Skeletal muscle tissue (tissue), 4 donors: ENCODE data around the gene ORC2. TPM values are rescaled to one million over a fixed set of nuclear protein-coding genes. Genes with fewer than 3 reads are reported as not detected.
A peak's percentile ranks its signal among the peaks of the same experiment; 100 is the strongest.
"Not testable (repeated sequence)": the region's sequence is repeated elsewhere in the genome, so short reads cannot be mapped to it uniquely, and the experiment has no call there.

Experiments used
- H3K27ac ChIP-seq: one replicate; pipeline ENCODE4 v1.7.0; 2013; ENCODE audit warnings: mild to moderate bottlenecking, low read depth, low read length, inconsistent platforms
- H3K27me3 ChIP-seq, 3 donors: one replicate each; pipeline ENCODE4 v1.7.0; 2013; ENCODE audit warnings: low read length in 3 of 3; ENCODE audit not compliant: control insufficient read depth in 3 of 3, insufficient read depth in 3 of 3
- H3K36me3 ChIP-seq, 3 donors: one replicate each; pipeline ENCODE4 v1.7.0; 2013; ENCODE audit warnings: low read length in 3 of 3; ENCODE audit not compliant: control insufficient read depth in 3 of 3, insufficient read depth in 3 of 3
- H3K4me1 ChIP-seq, 3 donors: one replicate each; pipeline ENCODE4 v1.7.0; 2013; ENCODE audit warnings: low read length in 3 of 3, mild to moderate bottlenecking in 3 of 3; ENCODE audit not compliant: control insufficient read depth in 3 of 3, insufficient read depth in 3 of 3
- H3K4me3 ChIP-seq, 3 donors: one replicate each; pipeline ENCODE4 v1.7.0; 2013; ENCODE audit warnings: low read length in 3 of 3
- H3K9ac ChIP-seq, 3 donors: one replicate each; pipeline ENCODE4 v1.7.0; 2013; ENCODE audit warnings: low read length in 3 of 3, mild to moderate bottlenecking in 3 of 3, moderate library complexity in 2 of 3, low read depth in 1 of 3
- H3K9me3 ChIP-seq, 3 donors: one replicate each; pipeline ENCODE4 v1.7.0; 2013; ENCODE audit warnings: low read length in 3 of 3; ENCODE audit not compliant: control insufficient read depth in 3 of 3
- total RNA-seq: library from RNA; depleted of rRNA; stranded (reverse); fragments of >200 nt; gene quantifications from one replicate; pipeline ENCODE4 v1.2.3, GENCODE V29; 2014
- donor health status: Osteomylitis.

ORC2 gene
- total RNA-seq, 1 donor from 2014 or later = 17.2 TPM

- not testable (repeated sequence) for H3K4me3 ChIP-seq, H3K4me1 ChIP-seq, H3K9me3 ChIP-seq
These were observed 6.6 kb upstream of the ORC2 start for GRCh38 chr2:200970057-200970456.

DNA sequence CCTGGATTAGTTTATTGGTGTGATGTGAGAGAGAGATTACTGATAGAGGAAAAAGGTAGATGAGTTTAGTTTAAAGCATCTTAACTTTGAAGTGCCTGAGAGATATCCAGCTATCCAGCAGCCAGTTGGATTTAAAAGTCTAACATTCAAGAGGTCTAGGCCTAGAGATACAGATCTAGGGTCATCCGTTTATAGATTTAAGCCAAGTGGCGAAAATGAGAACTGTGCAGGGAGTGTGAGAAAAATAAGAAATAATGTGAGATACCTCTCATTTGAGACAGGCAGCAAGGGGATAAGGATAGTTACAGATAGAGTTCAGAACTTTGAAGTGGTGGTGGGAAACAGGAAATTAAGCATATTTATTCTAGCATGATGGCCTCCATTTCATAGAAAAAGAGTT, 5.3 kb upstream of the ORC2 start:
- peaks cover 0 to 4% (median 3%) of the 10 kb centered on the region in 3 donors for H3K4me1 ChIP-seq
- H3K27ac ChIP-seq = no peak overlapping the region
- no peak overlapping the region for H3K9ac ChIP-seq
- H3K4me3 ChIP-seq = no peak overlapping the region
- no peaks in the 10 kb centered on the region for H3K9me3 ChIP-seq
- no peaks in the 10 kb centered on the region for H3K27me3 ChIP-seq
- no peaks in the 10 kb centered on the region for H3K36me3 ChIP-seq

More at GRCh38 chr2:200970057-200970456, 6.6 kb upstream of the ORC2 start:
- not testable (repeated sequence) for H3K27me3 ChIP-seq, H3K27ac ChIP-seq, H3K36me3 ChIP-seq, H3K9ac ChIP-seq

DNA sequence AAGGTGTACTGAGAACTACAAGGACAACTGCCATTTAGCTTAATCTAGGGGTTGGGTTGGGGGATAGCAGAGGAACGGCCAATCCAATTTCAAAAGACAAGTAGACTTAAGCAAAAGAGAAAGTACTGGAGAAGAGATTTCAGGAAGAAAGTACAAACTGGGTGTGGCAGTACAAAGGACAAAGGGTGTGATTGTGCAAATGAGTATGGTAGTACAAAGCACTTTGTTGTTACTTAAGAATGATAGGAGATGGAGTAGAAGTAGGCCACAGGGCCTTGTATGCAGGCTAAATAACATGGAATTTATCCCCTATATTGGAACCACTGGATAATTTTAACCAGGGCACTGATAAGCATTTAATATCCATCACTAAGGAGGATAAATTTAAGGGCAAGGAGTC, 4.7 kb upstream of the ORC2 start:
- Histone ChIP-seq H3K9me3 (no peaks in the 10 kb centered on the region), H3K27me3 (no peaks in the 10 kb centered on the region), H3K4me1 (peaks cover under 1 to 4% (median 3%) of the 10 kb centered on the region in 3 donors), H3K9ac (no peak overlapping the region), H3K4me3 (no peak overlapping the region), H3K36me3 (no peaks in the 10 kb centered on the region), H3K27ac (no peak overlapping the region)

GRCh38 chr2:200966770-200967169, 3.3 kb upstream of the ORC2 start:
- H3K9me3 ChIP-seq = no peaks in the 10 kb centered on the region
- H3K9ac ChIP-seq = no peak overlapping the region
- H3K27ac ChIP-seq = no peak overlapping the region
- H3K36me3 ChIP-seq = no peaks in the 10 kb centered on the region
- H3K4me1 ChIP-seq = peaks cover 13 to 15% (median 15%) of the 10 kb centered on the region in 3 donors
- no peaks in the 10 kb centered on the region for H3K27me3 ChIP-seq
- H3K4me3 ChIP-seq = no peak overlapping the region

- Histone ChIP-seq H3K36me3 (no peaks in the 10 kb centered on the region), H3K27ac (no peak overlapping the region), H3K4me3 (peak overlapping the region; percentile 96 to 99 (median 98)), H3K27me3 (no peaks in the 10 kb centered on the region), H3K4me1 (peaks cover 15 to 24% (median 18%) of the 10 kb centered on the region in 3 donors), H3K9ac (peak overlapping the region in 1 of 3 donors; percentile 93), H3K9me3 (no peaks in the 10 kb centered on the region)
These were observed 1.0 kb upstream of the ORC2 start for GRCh38 chr2:200964498-200964897.

GRCh38 chr2:200963918-200964252, 425 bp upstream of the ORC2 start:
- H3K9me3 ChIP-seq = not testable (repeated sequence)
- Histone ChIP-seq H3K4me3 (peak overlapping the region; percentile 96 to 99 (median 98)), H3K27ac (peak overlapping the region; percentile 73)

GRCh38 chr2:200962811-200963123, 693 bp downstream of the ORC2 start:
- H3K27me3 ChIP-seq = no peaks in the 10 kb centered on the region
- H3K4me3 ChIP-seq = peak overlapping the region; percentile 96 to 99 (median 98)
- peak overlapping the region; percentile 73 for H3K27ac ChIP-seq
- peak overlapping the region; percentile 87 to 93 (median 87) for H3K9ac ChIP-seq
- peaks cover 15 to 24% (median 18%) of the 10 kb centered on the region in 3 donors for H3K4me1 ChIP-seq
- no peaks in the 10 kb centered on the region for H3K9me3 ChIP-seq
- H3K36me3 ChIP-seq = peaks cover 0 to 10% (median 2%) of the 10 kb centered on the region in 3 donors

More at GRCh38 chr2:200963918-200964252, 425 bp upstream of the ORC2 start:
- not testable (repeated sequence) for H3K36me3 ChIP-seq, H3K27me3 ChIP-seq
- Histone ChIP-seq H3K9ac (peak overlapping the region; percentile 87 to 93 (median 87)), H3K4me1 (peaks cover 15 to 24% (median 18%) of the 10 kb centered on the region in 3 donors)

GRCh38 chr2:200961674-200962073, 1.8 kb downstream of the ORC2 start:
- Histone ChIP-seq H3K27ac (no peak overlapping the region), H3K9me3 (no peaks in the 10 kb centered on the region), H3K36me3 (peaks cover 6 to 17% (median 8%) of the 10 kb centered on the region in 3 donors), H3K27me3 (no peaks in the 10 kb centered on the region), H3K4me1 (peaks cover 15 to 24% (median 18%) of the 10 kb centered on the region in 3 donors), H3K4me3 (no peak overlapping the region), H3K9ac (peak overlapping the region in 2 of 3 donors; percentile 11 to 41)

DNA sequence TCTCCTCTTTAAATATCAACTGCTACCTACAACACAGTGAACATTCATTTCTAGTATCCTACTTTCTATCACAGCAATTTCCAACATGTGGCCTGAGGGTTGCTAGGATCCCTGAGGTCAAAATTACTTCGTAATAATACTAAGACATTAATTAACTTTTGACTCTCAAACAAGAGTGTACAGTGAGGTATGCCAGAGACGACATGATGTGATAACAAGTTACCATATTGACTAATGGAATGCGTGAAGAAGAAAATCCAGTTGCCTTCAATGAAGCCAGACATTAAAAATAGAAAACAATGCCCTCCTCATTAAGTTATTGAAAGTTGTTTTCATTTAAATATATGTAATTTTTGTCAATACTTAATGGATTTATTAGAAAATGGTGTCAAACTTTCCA, 13.1 kb downstream of the ORC2 start:
- Histone ChIP-seq H3K27ac (no peak overlapping the region), H3K27me3 (no peaks in the 10 kb centered on the region), H3K36me3 (peaks cover 15 to 30% (median 25%) of the 10 kb centered on the region in 3 donors)

DNA sequence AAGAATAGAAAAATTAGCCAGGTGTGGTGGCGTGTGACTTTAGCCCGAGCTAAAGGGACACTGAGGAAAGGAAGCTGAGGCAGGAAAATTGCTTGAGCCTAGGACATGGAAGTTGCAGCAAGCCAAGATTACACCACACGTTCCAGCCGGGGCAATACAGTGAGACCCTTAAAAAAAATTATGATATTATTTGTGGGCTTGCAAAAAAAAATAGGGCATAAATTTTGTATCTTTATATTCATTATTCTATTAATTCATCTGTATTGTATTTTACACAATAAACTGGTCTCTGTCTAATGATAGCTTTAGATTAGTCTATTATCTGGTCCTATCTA, 18.1 kb downstream of the ORC2 start:
- no peak overlapping the region for H3K4me3 ChIP-seq
- no peak overlapping the region for H3K9ac ChIP-seq
- H3K9me3 ChIP-seq = no peaks in the 10 kb centered on the region
- no peak overlapping the region for H3K27ac ChIP-seq
- no peaks in the 10 kb centered on the region for H3K27me3 ChIP-seq
- no peaks in the 10 kb centered on the region for H3K4me1 ChIP-seq
- H3K36me3 ChIP-seq = peaks cover 15 to 28% (median 16%) of the 10 kb centered on the region in 3 donors

More for the DNA sequence above, 13.1 kb downstream of the ORC2 start:
- H3K9me3 ChIP-seq = no peaks in the 10 kb centered on the region
- H3K4me1 ChIP-seq = no peaks in the 10 kb centered on the region
- no peak overlapping the region for H3K9ac ChIP-seq
- no peak overlapping the region for H3K4me3 ChIP-seq
